T47D (cell line): Measurements from ENCODE around the gene CAVIN1.
"Not testable (repeated sequence)": the region's sequence is repeated elsewhere in the genome, so short reads cannot be mapped to it uniquely, and the experiment has no call there.

Source experiments
- DNase-seq, 2 experiments: peaks; one replicate each; pipeline versions ENCODE4 v3.0.0 to v3.0.0-alpha.2; 2011 to 2012; ENCODE audit warnings: low read depth in 1 of 2, low spot score in 1 of 2
- JUND ChIP-seq: IDR thresholded peaks from 2 replicates; pipeline ENCODE4 v1.6.1; 2012; ENCODE audit warnings: low read depth
- in situ Hi-C: cut with HindIII; loops from 2 replicates; pipeline ENCODE4 v1.10.0; 2016; ENCODE audit warnings: low sequenced_read_pairs, low pct_unique_long_range_greater_than_20kb

Gene CAVIN1

DNA sequence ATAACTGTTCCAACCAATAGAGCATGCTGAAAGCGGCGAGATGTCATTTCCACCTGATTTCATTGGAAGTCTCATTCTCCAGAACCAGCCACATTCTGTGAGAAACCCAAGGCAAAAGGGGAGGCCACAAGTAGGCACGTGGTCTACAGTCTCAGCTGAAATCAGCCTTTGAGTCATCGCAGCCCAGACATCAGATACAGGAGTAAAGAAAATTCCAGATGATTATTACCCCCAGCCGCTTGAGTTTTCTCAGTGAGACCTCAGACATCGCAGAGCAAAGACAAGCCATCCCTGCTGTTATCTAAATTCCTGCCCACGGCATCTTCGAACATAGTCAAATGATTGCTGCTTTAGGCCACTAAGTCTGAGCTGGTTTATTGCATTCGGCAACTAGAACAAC lies 57.9 kb downstream of the CAVIN1 start:
- no peak for TF ChIP-seq JUND
- in situ Hi-C loops, result no loop called here
- no peak for DNase-seq

DNA sequence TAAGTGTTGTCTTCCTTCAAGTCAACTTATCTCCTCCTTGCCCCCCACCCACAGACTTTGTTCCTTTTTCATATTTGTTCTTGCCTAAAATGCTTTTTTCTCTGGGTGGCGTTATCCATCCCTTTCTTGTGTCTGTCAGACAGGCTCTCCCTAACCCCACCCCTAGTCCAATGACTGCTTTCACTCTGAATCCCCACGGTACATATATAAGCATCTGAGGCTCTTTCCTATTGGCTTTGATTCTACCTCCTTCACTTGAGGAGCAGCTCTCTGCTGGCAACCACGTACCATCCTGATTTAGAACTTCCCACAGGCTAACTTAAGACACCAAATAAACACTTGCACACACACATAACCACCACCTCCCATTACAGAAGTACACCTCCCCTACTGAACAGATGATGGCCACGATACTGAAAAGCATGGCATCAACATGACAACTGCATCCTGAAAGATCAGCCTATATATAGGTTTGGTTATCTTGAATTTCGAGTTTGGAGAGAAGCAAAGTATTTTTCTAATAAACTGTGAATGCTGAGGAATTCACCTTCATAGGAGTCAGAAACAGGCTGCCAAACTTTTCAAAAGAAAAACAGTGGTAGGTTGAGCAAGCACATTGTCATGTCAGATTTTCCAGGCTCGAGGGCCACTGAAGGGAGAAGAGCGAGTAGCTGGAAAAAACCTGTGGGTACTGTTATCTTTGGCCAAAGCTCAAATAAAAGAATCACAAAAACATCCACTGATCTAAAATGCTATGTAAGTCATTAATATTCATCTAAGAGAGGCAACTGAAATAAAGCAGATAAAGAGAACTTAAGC lies 59.1 kb downstream of the CAVIN1 start:
- no peak for DNase-seq
- in situ Hi-C loops, result no loop called here
- no peak for TF ChIP-seq JUND

DNA sequence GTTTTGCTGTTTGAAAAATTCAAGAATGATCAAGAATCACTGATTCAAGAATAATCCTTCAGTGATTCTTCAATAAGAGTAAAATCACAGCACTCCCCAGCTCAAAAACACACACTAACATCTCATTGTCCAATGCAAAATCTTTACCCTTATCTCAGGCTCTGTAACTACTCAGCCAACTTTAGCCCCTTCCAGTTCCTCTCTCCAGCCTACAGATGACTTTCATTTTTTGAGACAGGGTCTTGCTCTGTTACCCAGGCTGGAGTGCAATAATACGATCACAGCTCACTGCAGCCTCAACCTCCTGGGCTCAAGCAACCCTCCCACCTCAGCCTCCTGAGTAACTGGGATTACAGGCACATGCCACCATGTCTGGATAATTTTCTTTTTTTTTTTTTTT lies 59.8 kb downstream of the CAVIN1 start:
- DNase-seq, result no peak
- no peak for TF ChIP-seq JUND
- in situ Hi-C loops, result no loop called here

DNA sequence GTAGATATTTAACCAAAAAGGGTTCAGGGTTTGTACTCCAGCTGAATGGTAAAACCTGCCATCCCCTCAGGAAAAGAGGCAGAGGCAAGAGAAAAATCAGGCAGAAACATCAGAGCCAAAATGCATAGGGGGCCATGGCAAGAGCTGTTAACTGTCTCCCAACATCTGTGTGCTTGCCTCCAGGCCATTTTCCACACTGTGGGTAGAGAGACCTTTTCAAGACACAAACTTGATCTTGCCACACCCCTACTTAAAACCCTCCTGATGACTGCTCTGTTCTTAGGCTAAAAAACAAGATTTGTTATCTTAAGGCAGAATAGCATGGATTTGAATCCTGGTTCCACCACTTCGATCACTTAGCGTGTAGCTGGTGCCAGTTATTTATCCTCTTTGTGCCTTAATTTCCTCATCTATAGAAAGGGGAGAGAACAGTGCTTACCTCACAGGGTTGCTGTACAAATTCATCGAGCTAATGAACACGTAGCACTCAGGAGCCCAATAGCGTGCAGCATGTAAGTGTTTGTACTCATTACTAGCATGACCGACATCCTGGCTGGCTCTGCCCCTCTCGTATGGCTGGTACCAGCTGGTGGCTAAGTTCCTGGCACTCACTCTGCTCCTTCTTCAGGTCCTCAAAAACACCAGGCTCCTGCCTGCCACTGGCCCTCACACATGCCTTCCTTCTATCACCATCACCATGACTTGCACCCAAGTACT lies 60.7 kb downstream of the CAVIN1 start:
- in situ Hi-C loops, result no loop called here
- DNase-seq, result no peak
- no peak for TF ChIP-seq JUND

DNA sequence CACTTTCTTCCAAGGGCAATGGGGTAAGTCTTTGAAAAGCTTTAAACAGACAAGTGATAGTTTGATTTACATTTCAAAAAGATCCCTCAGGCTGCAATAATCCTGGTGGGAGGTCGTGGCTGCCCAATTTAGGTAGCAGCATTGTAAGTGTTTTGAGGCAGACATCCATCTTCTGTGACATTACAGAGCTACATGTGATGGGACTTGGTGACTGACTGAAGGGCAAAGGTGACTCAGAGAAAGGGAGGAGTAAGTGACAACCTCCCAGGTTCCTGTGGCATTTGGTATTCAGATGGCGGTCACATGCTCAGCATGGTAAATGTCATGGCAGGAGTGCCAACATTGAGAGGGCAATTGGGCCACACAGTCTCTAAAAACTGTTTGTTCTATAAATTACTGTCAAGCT lies 61.3 kb downstream of the CAVIN1 start:
- DNase-seq, result peak in 1 of 2 experiments; percentile 28

DNA sequence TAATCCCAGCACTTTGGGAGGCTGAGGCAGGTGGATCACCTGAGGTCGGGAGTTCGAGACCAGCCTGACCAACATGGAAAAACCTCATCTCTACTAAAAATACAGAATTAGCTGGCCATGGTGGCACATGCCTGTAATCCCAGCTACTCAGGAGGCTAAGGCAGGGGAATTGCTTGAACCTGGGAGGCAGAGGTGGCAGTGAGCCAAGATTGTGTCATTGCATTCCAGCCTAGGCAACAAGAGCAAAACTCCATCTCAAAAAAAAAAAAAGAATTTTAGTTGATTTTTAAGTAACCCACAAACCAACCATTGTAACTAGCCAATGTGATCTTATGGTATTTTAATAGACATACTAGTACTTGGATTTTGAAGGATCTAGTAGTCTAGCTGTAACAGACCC lies 62.7 kb downstream of the CAVIN1 start:
- in situ Hi-C loops, DNase-seq: not testable (repeated sequence)

More for the DNA sequence above, 61.3 kb downstream of the CAVIN1 start:
- in situ Hi-C loops, result no loop called here
- TF ChIP-seq JUND, result no peak

DNA sequence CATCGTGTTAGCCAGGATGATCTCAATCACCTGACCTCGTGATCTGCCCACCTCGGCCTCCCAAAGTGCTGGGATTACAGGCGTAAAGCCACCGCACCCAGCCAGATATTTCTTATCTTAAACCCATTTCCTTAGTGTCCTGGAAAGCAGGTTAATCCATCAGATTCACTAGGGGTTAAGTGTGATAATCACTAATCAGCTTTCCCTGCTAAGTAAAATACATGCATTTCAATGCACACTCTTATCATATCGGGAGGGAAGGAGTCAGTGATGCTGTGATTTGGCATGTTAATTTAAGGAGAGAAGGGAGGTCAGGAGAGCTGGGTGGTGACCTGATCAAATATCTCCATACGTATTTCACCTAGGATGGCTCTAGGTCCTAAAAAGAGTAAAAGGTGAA lies 63.9 kb downstream of the CAVIN1 start:
- in situ Hi-C loops, result no loop called here

DNA sequence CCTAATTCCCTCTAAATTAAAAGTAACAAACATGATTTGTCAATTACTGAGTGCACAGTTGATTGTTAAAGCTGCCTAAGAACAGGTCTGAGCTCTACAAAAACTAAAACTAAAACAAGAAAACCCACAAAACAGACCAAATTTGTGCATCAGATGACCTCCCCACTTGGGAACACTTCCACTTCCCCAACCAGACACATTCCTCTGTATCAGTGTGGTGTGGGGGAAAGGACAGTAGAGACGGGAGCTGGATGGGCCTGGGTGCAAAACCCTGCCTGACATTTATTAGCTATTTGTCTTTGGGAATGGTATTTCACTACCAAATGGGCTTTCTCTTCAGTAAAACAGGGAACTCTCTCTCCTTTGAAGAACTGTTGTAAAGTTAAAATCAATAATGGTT lies 64.6 kb downstream of the CAVIN1 start:
- in situ Hi-C loops, result no loop called here
- DNase-seq, result no peak
- TF ChIP-seq JUND, result no peak

More for the DNA sequence above, 63.9 kb downstream of the CAVIN1 start:
- TF ChIP-seq JUND, result no peak
- DNase-seq, result no peak

DNA sequence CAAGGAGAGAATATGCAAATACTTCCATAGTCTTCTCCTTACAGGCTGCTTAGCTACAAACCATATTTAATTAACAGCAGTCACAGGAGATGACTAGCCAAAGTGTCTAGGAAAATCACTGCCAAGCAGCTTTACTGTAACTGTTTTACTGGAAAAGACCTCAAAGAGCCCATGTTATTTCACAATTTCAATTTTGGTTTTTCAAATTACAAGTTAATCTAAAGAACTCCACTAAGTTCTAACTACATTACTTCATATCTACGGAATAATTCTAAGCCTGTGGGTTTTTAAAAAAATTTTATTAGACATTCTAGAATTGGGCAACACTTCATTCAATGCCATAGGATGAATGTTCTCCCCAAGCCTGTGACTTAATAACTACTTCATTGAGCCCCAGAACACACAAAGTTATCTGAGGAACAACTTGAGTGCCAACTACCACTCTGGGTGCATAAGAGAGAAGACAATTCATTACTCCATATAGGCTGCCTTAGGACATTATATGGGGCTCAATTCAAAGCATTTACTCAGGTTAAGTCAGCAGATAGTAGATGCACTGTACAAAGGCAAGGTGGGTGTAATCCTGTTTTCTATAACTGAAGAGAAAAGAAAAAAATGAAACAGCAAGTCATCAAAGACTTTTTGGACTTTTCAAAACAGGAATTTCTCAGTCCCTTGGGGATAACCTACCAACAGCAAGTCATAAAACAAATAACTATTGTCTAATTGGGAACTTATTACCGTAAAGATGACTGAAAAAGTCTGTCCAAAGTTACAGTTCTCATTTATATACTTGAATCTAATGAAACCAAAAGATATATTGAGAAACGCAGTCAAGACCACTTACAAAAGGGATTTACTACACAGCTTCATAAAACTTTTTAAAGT lies 67.9 kb downstream of the CAVIN1 start:
- no peak for DNase-seq
- in situ Hi-C loops, result no loop called here
- TF ChIP-seq JUND, result no peak
